ENCODE results near the gene ZNF362. TPM values are rescaled to one million over a fixed set of nuclear protein-coding genes. Genes with fewer than 3 reads are reported as not detected.

The ZNF362 gene
- total and polyA plus RNA-seq, 8 donors = 1.3 to 49.8 (median 8.8) TPM

- intact Hi-C loops (cut with DNase I; ENCODE audit: low total_unique reads) = no loop called here
- peak overlapping the region in 1 of 5 donors; percentile 99 for H3K27ac ChIP-seq
- WGBS, 5 donors = 90 to 96% (median 93%) methylated on average over 7 of the region's 7 CpGs
- no peak for DNase-seq
- no peak overlapping the region for H3K4me3 ChIP-seq
- H3K4me1 ChIP-seq = peaks cover 44 to 92% (median 57%) of the 10 kb centered on the region in 4 donors
- H3K9me3 ChIP-seq = no peaks in the 10 kb centered on the region
- H3K27me3 ChIP-seq = no peaks in the 10 kb centered on the region
- H3K36me3 ChIP-seq = peaks cover 65 to 86% (median 82%) of the 10 kb centered on the region in 4 donors
- TF ChIP-seq EP300 (IDR thresholded peaks at IDR 0.05) (no peak), POLR2AphosphoS5 (IDR thresholded peaks at IDR 0.05) (no peak), CTCF (IDR thresholded peaks at IDR 0.05) (no peak), POLR2A (IDR thresholded peaks at IDR 0.05) (no peak)
Observed at GRCh38 chr1:33330906-33331305, 74.6 kb downstream of the ZNF362 start.

GRCh38 chr1:33331444-33332356 lies 75.4 kb downstream of the ZNF362 start:
- Histone ChIP-seq H3K9me3 (no peaks in the 10 kb centered on the region), H3K4me3 (no peak overlapping the region), H3K4me1 (peaks cover 52 to 92% (median 65%) of the 10 kb centered on the region in 4 donors), H3K27me3 (no peaks in the 10 kb centered on the region), H3K27ac (peak overlapping the region in 4 of 5 donors; percentile 97 to 100 (median 99)), H3K36me3 (peaks cover 57 to 78% (median 74%) of the 10 kb centered on the region in 4 donors)
- WGBS, 5 donors = 62 to 77% (median 73%) methylated on average over 6 to 10 of the region's 10 CpGs
- TF ChIP-seq POLR2A (IDR thresholded peaks at IDR 0.05) = no peak
- TF ChIP-seq POLR2AphosphoS5 (IDR thresholded peaks at IDR 0.05) = no peak
- TF ChIP-seq EP300 (IDR thresholded peaks at IDR 0.05) = no peak
- no peak for TF ChIP-seq CTCF (IDR thresholded peaks at IDR 0.05)
- intact Hi-C loops (cut with DNase I; ENCODE audit: low total_unique reads) = no loop called here
- no peak for DNase-seq

- H3K36me3 ChIP-seq = peaks cover 50 to 72% (median 68%) of the 10 kb centered on the region in 4 donors
- TF ChIP-seq EP300 (IDR thresholded peaks at IDR 0.05) (no peak), POLR2AphosphoS5 (IDR thresholded peaks at IDR 0.05) (peak in 1 of 3 donors; percentile 34)
- intact Hi-C loops (cut with DNase I; ENCODE audit: low total_unique reads) = no loop called here
- peaks cover 58 to 92% (median 68%) of the 10 kb centered on the region in 4 donors for H3K4me1 ChIP-seq
- WGBS, 5 donors = 61 to 80% (median 78%) methylated on average over 7 to 10 of the region's 10 CpGs
- no peak overlapping the region for H3K4me3 ChIP-seq
- H3K27ac ChIP-seq = peak overlapping the region in 4 of 5 donors; percentile 97 to 100 (median 99)
- H3K27me3 ChIP-seq = no peaks in the 10 kb centered on the region
- DNase-seq = no peak
- H3K9me3 ChIP-seq = no peaks in the 10 kb centered on the region
Observed at GRCh38 chr1:33332357-33332789, 76.1 kb downstream of the ZNF362 start.

GRCh38 chr1:33332881-33333280 lies 76.6 kb downstream of the ZNF362 start:
- no peaks in the 10 kb centered on the region for H3K27me3 ChIP-seq
- intact Hi-C loops (cut with DNase I; ENCODE audit: low total_unique reads) = no loop called here
- H3K4me1 ChIP-seq = peaks cover 58 to 92% (median 69%) of the 10 kb centered on the region in 4 donors
- peak overlapping the region in 4 of 5 donors; percentile 97 to 100 (median 99) for H3K27ac ChIP-seq
- 57 to 77% (median 66%) methylated on average over 5 of the region's 5 CpGs for WGBS, 5 donors
- TF ChIP-seq EP300 (IDR thresholded peaks at IDR 0.05) (no peak), CTCF (IDR thresholded peaks at IDR 0.05) (no peak), POLR2A (IDR thresholded peaks at IDR 0.05) (no peak), POLR2AphosphoS5 (IDR thresholded peaks at IDR 0.05) (no peak)
- H3K4me3 ChIP-seq = no peak overlapping the region
- no peaks in the 10 kb centered on the region for H3K9me3 ChIP-seq
- no peak for DNase-seq
- peaks cover 45 to 67% (median 63%) of the 10 kb centered on the region in 4 donors for H3K36me3 ChIP-seq

Data from stomach (tissue), 9 donors.